ENCODE results near the gene CRB1.

The CRB1 gene

GRCh38 chr1:197287863-197288262 lies 19.8 kb downstream of the CRB1 start:
- Histone ChIP-seq H3K4me3 (ENCODE audit: low read length, poor library complexity, severe bottlenecking) (no peak overlapping the region), H3K9me3 (ENCODE audit: insufficient read depth, low read depth, low read length) (no peaks in the 10 kb centered on the region), H3K27me3 (ENCODE audit: insufficient read depth, low read length, poor library complexity, severe bottlenecking) (no peaks in the 10 kb centered on the region), H3K4me1 (ENCODE audit: insufficient read depth, low read length, poor library complexity, severe bottlenecking) (no peaks in the 10 kb centered on the region), H3K36me3 (ENCODE audit: insufficient read depth, low read length) (no peaks in the 10 kb centered on the region), H4K20me1 (ENCODE audit: insufficient read depth, low read length, poor library complexity, severe bottlenecking) (no peaks in the 10 kb centered on the region), H3K9me2 (replicated peaks; ENCODE audit: low read depth, low read length) (no peaks in the 10 kb centered on the region), H3K9ac (ENCODE audit: low read depth, low read length, poor library complexity, severe bottlenecking) (no peak overlapping the region), H3K4me2 (ENCODE audit: low read depth, low read length, poor library complexity, severe bottlenecking) (no peak overlapping the region), H2AFZ (ENCODE audit: low read length) (no peak overlapping the region), H3K79me2 (ENCODE audit: insufficient read depth, low read length) (no peaks in the 10 kb centered on the region), H3F3A (ENCODE audit: low read depth) (no peaks in the 10 kb centered on the region)
- TF ChIP-seq CTCF (conservative IDR thresholded peaks at IDR 0.05; ENCODE audit: low read length), result no peak
- TF ChIP-seq EZH2phosphoT487 (IDR thresholded peaks at IDR 0.05; ENCODE audit: borderline replicate concordance), result no peak

- Histone ChIP-seq H3K9me3 (ENCODE audit: insufficient read depth, low read depth, low read length) (no peaks in the 10 kb centered on the region), H3K4me1 (ENCODE audit: insufficient read depth, low read length, poor library complexity, severe bottlenecking) (no peaks in the 10 kb centered on the region), H3K27me3 (ENCODE audit: insufficient read depth, low read length, poor library complexity, severe bottlenecking) (no peaks in the 10 kb centered on the region), H3K9ac (ENCODE audit: low read depth, low read length, poor library complexity, severe bottlenecking) (no peak overlapping the region), H3K9me2 (replicated peaks; ENCODE audit: low read depth, low read length) (no peaks in the 10 kb centered on the region), H3K79me2 (ENCODE audit: insufficient read depth, low read length) (no peaks in the 10 kb centered on the region), H3F3A (ENCODE audit: low read depth) (no peaks in the 10 kb centered on the region), H2AFZ (ENCODE audit: low read length) (no peak overlapping the region), H4K20me1 (ENCODE audit: insufficient read depth, low read length, poor library complexity, severe bottlenecking) (no peaks in the 10 kb centered on the region), H3K4me2 (ENCODE audit: low read depth, low read length, poor library complexity, severe bottlenecking) (no peak overlapping the region), H3K4me3 (ENCODE audit: low read length, poor library complexity, severe bottlenecking) (no peak overlapping the region), H3K36me3 (ENCODE audit: insufficient read depth, low read length) (no peaks in the 10 kb centered on the region)
- TF ChIP-seq CTCF (conservative IDR thresholded peaks at IDR 0.05; ENCODE audit: low read length), result no peak
- TF ChIP-seq EZH2phosphoT487 (IDR thresholded peaks at IDR 0.05; ENCODE audit: borderline replicate concordance), result no peak
Observed at GRCh38 chr1:197302775-197303174, 34.7 kb downstream of the CRB1 start.

DNA sequence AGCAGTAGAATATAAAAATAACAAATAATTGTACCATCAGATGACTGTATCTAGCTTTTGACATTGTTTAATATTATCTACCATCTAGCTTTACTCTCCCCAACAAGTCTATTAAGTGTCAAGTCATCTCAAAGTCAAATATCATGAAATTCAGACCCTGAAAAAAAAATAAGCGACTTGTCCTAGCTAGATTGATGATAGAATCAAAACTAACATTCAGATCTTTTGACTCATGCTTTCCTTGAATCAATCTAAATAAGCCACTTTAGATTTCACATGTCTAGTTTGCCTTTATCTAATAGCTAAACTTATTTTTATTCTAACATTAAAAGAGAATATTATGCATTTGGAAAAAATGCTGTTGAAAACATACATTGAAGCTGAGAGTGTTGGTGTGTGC lies 35.4 kb downstream of the CRB1 start:
- Histone ChIP-seq H3K9ac (ENCODE audit: low read depth, low read length, poor library complexity, severe bottlenecking) (no peak overlapping the region), H3K4me2 (ENCODE audit: low read depth, low read length, poor library complexity, severe bottlenecking) (no peak overlapping the region), H4K20me1 (ENCODE audit: insufficient read depth, low read length, poor library complexity, severe bottlenecking) (no peaks in the 10 kb centered on the region), H3K4me3 (ENCODE audit: low read length, poor library complexity, severe bottlenecking) (no peak overlapping the region), H3K27me3 (ENCODE audit: insufficient read depth, low read length, poor library complexity, severe bottlenecking) (no peaks in the 10 kb centered on the region), H3K4me1 (ENCODE audit: insufficient read depth, low read length, poor library complexity, severe bottlenecking) (no peaks in the 10 kb centered on the region), H3K9me3 (ENCODE audit: insufficient read depth, low read depth, low read length) (no peaks in the 10 kb centered on the region), H3K36me3 (ENCODE audit: insufficient read depth, low read length) (no peaks in the 10 kb centered on the region), H3F3A (ENCODE audit: low read depth) (no peaks in the 10 kb centered on the region), H3K9me2 (replicated peaks; ENCODE audit: low read depth, low read length) (no peaks in the 10 kb centered on the region), H3K79me2 (ENCODE audit: insufficient read depth, low read length) (no peaks in the 10 kb centered on the region), H2AFZ (ENCODE audit: low read length) (no peak overlapping the region)
- TF ChIP-seq EZH2phosphoT487 (IDR thresholded peaks at IDR 0.05; ENCODE audit: borderline replicate concordance) (no peak), CTCF (conservative IDR thresholded peaks at IDR 0.05; ENCODE audit: low read length) (no peak)

All from Loucy (cell line).